ELF-1 (cell line): ENCODE data around the gene GRB7.
"Not testable (repeated sequence)": the region's sequence is repeated elsewhere in the genome, so short reads cannot be mapped to it uniquely, and the experiment has no call there.

ENCODE experiments used
- DNase-seq: peaks from one replicate; pipeline ENCODE4 v3.0.0-alpha.2; 2016; ENCODE audit warnings: low read depth, low spot score

GRB7 gene

DNA sequence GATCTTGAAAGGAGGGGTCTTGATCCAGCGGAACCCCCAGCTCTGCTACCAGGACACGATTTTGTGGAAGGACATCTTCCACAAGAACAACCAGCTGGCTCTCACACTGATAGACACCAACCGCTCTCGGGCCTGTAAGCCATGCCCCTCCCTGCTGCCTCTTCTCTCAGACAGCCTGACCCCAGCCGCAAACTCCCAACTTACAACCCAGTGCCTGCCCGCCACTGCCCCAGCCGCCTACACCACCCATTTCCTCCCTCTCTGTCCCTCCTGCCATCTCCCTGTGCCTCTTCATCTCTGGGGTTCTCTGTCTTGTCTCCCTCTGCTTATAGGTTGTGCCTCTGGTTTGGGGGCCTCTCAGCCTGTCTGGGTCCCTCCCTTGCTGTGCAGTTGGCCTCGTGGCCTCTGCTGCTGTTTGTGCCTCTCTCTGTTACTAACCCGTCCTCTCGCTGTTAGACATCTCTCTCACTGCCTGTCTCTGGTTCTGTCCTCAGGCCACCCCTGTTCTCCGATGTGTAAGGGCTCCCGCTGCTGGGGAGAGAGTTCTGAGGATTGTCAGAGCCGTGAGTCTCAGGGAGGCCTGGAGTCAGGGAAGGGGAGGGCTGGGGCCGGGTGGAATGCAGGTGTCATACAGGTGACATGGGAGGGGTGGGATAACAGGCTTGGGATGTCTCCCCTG, 28.3 kb upstream of the GRB7 start:
- no peak for DNase-seq

DNA sequence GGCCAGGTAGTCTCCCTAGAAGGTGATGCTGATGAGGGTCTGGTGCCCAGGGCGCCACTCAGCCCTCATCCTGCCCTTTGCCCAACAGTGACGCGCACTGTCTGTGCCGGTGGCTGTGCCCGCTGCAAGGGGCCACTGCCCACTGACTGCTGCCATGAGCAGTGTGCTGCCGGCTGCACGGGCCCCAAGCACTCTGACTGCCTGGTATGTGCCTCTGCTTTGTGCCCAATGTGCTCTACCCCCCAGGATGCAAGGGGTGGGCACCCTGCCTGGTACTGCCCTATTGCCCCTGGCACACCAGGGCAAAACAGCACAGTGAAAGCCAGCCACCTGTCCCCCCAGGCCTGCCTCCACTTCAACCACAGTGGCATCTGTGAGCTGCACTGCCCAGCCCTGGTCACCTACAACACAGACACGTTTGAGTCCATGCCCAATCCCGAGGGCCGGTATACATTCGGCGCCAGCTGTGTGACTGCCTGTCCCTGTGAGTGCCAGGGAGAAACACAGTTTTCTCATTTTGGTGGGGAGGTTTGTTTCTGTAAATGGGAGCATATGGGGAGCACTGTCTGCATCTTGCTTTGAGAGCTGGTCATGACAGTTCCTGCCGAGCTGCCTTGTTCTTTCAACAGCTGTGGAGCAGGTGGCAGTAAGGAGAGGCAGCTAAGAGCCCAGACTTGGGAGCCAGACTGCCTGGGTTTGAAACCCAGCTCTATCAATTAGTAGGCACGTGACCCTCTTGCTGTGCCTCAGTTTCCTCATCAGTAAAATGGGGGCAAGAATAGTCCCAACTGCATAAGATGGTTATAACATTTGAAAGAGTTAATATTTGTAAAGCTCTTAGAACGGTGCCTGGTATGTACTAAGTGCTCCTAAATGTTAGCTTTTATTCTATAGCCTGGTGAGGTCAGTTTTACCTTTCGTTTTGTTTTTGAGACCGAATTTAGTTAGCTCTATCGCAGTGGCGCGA, 27.5 kb upstream of the GRB7 start:
- no peak for DNase-seq

DNA sequence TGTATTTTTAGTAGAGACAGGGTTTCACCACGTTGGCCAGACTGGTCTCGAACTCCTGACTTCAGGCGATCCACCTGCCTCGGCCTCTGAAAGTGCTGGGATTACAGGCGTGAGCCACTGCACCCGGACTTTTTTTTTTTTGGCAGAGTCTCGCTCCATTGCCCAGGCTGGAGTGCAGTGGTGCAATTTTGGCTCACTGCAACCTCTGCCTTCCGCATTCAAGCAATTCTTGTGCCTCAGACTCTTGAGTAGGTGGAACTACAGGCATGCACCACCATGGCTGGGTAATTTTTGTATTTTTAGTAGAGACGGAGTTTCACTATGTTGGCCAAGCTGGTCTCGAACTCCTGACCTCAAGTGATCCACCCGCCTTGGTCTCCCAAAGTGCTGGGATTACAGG, 26.7 kb upstream of the GRB7 start:
- not testable (repeated sequence) for DNase-seq

DNA sequence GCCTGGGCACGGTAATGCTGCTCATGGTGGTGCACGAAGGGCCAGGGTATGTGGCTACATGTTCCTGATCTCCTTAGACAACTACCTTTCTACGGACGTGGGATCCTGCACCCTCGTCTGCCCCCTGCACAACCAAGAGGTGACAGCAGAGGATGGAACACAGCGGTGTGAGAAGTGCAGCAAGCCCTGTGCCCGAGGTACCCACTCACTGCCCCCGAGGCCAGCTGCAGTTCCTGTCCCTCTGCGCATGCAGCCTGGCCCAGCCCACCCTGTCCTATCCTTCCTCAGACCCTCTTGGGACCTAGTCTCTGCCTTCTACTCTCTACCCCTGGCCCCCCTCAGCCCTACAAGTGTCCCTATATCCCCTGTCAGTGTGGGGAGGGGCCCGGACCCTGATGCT, 25.9 kb upstream of the GRB7 start:
- DNase-seq, result no peak

DNA sequence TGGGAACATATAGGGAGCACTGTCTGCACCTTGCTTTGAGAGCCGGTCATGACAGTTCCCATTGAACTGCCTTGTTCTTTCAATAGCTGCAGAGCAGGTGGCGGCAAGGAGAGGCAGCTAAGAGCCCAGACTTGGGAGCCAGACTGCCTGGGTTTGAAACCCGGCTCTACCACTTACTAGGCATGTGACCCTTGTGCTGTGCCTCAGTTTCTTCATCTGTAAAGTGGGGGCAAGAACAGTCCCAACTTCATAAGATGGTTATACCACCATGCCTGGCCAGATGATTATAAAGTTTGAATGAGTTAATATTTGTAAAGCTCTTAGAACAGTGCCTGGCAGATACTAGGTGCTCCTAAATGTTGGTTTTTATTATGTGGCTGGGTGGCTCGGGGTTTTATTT, 23.5 kb upstream of the GRB7 start:
- DNase-seq, result no peak

DNA sequence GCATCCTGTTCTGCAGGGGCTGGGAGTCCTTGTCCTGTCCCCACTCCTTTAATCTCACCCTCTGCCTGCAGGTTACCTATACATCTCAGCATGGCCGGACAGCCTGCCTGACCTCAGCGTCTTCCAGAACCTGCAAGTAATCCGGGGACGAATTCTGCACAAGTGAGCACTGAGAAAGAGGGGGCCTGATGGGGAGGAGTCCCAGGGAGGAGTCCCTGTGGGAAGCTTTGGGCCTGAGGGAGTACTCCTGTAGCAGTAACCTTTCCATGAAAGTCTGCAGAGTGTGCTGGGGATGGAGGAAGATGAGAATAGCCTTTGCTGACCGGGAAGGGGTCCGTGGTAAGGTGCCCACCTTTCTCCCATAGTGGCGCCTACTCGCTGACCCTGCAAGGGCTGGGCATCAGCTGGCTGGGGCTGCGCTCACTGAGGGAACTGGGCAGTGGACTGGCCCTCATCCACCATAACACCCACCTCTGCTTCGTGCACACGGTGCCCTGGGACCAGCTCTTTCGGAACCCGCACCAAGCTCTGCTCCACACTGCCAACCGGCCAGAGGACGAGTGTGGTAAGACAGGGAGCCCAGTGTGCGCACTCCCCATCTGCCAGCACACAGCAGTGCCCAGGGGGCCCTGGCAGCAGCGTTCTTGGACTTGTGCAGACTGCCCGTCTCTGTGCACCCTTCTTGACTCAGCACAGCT, 22.2 kb upstream of the GRB7 start:
- no peak for DNase-seq

DNA sequence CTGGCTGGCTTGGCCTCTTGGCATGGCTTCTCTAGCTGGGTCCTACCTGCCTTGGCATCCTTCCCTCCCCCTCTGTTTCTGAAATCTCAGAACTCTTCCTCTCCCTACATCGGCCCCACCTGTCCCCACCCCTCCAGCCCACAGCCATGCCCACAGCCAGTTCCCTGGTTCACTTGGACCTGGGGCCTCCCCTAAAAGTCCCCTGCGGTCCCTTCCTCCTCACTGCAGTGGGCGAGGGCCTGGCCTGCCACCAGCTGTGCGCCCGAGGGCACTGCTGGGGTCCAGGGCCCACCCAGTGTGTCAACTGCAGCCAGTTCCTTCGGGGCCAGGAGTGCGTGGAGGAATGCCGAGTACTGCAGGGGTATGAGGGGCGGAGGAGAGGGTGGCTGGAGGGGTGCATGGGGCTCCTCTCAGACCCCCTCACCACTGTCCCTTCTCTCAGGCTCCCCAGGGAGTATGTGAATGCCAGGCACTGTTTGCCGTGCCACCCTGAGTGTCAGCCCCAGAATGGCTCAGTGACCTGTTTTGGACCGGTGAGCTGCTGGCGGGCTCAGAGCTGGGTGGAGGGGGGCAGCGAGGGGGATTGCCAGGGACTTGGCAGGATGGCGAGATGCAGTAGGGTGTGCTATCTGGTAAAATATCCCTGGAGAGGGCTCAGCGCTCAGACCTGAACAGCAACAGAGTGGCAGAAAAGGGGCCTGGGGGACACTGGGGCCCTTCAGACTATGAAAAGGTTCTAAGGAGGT, 21.5 kb upstream of the GRB7 start:
- DNase-seq, result no peak

DNA sequence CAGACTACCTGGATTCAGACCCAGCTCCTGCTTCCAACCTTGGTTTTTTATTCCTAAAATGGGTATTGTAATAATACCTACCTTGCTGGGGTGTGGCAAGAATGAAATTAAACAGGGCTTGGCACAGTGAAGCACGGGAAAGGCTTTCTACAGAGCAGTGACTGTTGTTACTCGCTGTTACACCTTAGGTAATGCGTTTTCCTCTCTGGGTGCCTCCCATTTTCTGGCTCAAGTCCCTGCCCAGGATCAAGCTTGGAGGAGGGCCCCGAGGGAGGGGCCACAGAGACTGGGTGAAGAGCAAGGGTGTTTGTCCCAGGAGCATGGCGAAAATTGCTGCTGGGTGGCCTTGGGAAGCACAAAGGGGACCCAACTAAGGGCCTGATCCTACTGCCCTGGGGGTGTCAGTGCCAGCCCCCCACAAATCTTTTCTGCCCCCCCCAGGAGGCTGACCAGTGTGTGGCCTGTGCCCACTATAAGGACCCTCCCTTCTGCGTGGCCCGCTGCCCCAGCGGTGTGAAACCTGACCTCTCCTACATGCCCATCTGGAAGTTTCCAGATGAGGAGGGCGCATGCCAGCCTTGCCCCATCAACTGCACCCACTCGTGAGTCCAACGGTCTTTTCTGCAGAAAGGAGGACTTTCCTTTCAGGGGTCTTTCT, 20.7 kb upstream of the GRB7 start:
- DNase-seq, result no peak

DNA sequence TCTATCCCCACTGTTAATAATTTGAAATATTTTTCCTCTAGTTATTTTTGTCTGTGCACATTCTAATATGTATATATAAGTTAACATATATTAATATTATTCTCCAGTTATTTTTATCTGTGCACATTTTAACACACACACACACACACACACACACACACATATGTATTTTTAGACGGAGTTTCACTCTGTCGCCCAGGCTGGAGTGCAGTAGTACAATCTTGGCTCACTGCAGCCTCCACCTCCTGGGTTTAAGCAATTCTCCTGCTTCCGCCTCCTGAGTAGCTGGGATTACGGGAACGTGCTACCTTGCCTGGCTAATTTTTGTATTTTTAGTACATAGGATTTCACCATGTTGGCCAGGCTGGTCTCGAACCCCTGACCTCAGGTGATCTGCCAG, 20.1 kb upstream of the GRB7 start:
- no peak for DNase-seq

DNA sequence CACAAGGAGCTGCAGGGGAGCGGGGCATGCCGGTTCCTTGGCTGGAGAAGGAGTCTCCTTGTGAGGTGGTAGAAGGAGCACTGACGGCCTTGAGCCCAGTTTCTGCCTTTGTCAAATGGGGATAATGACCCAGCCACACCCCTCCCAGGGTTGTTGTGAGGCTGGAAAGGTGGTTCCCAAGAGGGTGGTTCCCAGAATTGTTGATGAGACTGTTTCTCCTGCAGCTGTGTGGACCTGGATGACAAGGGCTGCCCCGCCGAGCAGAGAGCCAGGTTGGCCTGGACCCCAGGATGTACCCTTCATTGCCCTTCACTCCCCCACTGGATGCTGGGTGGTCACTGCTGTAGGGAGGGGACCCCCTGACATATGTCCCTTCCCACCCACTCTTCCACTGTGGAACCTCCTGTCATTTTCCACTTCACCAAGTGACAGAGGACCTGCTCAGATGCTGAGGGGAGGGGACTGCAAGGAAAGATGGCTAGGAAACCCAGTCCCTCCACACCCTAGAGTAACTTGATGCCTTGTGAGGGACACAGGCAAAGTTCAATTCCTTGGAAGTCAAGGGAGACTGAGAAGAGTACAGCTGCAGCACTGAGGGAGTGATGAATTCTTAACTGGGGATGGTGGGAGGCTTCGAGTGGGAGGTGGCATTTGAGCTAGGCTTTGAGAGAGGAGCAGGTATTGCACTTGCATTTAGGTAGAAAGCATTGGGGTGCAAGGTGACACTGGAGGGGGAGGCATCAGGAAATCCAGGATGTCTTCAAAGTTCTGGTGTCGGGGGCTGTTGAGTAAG, 18.0 kb upstream of the GRB7 start:
- DNase-seq, result no peak

DNA sequence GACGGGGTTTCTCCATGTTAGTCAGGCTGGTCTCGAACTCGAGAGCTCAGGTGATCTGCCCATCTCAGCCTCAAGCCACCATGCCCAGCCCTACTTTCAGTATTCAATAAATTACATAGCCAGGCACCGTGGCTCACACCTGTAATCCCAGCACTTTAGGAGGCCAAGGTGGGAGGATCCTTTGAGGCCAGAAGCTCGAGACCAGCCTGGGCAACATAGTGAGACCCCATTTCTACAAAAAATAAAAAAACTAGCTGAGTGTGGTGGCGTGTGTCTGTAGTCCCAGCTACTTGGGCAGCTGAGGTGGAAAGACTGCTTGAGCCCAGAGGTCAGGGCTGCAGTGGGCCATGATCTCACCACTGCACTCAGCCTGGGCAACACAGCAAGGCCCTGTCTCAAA, 15.6 kb upstream of the GRB7 start:
- DNase-seq, result no peak

DNA sequence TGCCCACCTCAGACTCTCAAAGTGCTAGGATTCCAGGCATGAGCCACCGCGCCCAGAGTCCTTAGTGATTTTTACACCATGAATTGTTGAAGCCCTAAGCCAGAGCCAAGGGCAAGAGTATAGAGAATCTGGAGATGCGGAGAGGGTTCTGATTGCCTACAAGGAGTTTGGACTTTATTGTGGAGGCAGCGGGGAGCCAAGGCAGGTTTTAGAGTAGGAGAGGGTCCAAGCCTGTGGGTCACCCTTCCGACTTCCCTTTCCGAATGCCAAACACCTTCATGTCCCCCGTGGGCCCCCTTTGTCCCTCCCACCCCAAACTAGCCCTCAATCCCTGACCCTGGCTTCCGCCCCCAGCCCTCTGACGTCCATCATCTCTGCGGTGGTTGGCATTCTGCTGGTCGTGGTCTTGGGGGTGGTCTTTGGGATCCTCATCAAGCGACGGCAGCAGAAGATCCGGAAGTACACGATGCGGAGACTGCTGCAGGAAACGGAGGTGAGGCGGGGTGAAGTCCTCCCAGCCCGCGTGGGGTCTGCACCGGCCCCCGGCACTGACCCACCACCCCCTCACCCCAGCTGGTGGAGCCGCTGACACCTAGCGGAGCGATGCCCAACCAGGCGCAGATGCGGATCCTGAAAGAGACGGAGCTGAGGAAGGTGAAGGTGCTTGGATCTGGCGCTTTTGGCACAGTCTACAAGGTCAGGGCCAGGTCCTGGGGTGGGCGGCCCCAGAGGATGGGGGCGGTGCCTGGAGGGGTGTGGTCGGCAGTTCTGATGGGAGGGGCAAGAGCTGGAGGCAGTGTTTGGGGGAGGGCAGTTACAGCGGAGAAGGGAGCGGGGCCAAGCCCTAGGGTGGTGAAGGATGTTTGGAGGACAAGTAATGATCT, 14.5 kb upstream of the GRB7 start:
- peak; percentile 75 for DNase-seq

DNA sequence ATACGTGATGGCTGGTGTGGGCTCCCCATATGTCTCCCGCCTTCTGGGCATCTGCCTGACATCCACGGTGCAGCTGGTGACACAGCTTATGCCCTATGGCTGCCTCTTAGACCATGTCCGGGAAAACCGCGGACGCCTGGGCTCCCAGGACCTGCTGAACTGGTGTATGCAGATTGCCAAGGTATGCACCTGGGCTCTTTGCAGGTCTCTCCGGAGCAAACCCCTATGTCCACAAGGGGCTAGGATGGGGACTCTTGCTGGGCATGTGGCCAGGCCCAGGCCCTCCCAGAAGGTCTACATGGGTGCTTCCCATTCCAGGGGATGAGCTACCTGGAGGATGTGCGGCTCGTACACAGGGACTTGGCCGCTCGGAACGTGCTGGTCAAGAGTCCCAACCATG, 13.0 kb upstream of the GRB7 start:
- no peak for DNase-seq

DNA sequence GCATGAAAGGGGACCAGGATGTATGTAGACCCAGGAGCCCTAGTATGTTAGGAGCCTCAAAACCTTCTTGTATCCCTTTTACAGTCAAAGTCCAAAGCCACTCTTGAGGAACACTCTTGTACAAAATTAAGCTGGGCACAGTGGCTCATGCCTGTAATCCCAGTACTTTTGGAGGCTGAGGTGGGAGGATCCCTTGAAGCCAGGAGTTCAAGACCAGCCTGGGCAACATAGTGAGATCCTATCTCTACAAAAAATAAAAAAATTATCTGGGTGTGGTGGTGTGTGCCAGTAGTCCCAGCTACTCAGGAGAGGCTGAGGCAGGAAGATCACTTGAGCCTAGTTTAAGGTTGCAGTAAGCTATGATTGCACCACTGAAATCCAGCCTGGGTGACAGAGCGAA, 11.8 kb upstream of the GRB7 start:
- not testable (repeated sequence) for DNase-seq

DNA sequence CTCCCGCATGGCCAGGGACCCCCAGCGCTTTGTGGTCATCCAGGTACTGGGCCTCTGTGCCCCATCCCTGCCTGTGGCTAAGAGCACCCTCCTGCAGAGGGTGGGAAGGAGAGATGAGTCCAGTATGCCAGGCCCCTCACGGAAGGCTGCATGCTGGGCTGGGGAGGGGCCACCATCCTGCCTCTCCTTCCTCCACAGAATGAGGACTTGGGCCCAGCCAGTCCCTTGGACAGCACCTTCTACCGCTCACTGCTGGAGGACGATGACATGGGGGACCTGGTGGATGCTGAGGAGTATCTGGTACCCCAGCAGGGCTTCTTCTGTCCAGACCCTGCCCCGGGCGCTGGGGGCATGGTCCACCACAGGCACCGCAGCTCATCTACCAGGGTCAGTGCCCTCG, 11.1 kb upstream of the GRB7 start:
- DNase-seq, result no peak

DNA sequence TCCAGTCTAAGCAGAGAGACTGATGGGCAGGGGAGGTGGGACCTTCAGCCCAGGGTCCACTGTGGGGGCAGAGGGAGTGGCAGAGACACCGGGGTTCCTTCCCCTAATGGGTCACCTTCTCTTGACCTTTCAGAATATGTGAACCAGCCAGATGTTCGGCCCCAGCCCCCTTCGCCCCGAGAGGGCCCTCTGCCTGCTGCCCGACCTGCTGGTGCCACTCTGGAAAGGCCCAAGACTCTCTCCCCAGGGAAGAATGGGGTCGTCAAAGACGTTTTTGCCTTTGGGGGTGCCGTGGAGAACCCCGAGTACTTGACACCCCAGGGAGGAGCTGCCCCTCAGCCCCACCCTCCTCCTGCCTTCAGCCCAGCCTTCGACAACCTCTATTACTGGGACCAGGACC, 10.2 kb upstream of the GRB7 start:
- no peak for DNase-seq

DNA sequence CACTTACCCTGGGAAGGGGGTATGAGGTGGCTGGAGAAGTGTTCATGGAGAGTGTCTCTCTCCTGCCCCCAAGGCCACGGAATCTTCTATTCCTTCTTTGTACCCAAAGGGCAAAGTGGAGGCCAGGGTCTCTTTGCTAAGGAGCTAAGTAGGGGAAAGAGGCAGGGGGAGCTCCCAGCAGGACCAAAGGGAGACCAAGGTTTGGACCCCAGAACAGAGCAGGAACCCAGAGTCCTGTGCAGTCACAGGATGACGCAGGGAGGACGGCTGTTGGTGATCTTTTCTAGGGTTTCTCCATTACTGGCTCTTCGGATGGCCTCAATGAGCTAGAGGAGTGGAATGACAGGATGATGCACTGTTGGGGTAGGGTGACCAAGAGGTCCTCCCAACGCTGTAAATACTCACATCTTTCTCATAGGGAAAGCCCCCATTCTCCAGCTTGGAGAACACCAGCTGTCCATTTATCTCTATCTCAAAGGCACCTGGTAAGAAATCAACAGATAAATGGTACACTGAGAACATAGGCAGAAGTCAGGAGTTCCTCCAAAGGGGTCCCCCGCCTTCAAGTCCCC, 8.4 kb upstream of the GRB7 start:
- no peak for DNase-seq

DNA sequence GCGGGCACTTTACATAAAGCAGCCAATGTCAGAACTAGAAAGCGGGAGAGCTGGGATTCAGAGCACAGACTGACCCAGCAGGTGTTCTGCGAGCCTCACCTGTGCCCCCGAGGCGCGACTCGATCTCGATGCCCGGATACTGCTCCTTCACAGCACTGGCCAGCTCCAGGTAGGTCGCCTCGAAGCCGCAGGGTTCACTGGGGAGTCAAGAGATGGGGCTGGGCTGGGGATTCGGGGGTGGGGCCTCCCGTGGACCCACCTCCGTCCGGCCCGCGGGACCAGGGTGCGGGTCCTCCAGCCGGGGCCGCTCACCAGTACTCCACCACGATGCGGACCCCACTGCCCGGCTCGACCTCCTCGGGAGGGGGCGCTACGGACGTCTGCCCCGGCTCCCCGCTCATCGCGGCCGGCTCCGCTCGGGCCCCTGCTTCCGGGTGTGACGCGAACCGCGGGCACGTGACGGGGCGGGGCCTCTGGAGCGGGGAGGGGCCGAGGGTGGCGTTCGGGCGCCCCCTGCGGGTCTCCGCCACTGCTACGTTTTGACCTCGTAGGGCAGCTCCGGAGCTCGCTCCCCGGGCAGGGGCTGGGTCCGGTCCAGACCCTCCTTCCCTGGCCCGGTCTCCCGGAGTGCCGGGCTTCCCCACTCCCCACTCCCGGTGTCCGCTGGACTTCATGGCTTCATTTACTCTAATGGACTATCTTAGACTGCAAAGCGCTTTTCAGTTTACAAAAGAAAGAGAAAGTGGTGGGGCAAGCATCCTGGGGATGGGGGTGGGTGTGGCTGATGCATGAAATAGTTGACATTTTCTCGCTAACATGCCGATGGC, 7.4 kb upstream of the GRB7 start, which contains the start of gene MIEN1:
MIEN1 (minus strand) TSS at position 438 of the 827 bp plus-strand sequence; CDS start at position 401, 37 bp downstream.
- DNase-seq, result peak; percentile 94
